Measurements from ENCODE around the gene KAZN. TPM values are rescaled to one million over a fixed set of nuclear protein-coding genes. Genes with fewer than 3 reads are reported as not detected.

KAZN gene
- total and polyA plus RNA-seq, 11 donors, result 0.65 to 6.5 (median 2.3) TPM

DNA sequence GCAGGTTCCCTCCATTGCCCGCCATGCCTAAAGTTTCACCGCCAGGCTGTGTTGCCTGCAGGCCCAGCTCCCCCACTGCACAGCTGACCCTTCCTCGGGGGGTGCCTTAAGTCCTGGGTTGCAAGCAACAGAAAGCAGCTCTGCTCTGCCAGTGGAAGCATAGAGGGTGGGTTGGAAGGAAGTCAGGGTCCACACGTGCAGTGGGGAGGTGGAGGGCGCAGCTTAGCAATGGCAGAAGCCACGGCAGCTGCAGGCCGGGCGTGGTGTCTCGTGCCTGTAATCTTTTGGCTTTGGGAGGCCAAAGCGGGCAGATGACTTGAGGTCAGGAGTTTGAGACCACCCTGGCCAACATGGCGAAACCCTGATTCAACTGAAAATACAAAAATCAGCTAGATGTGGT is 448.8 kb downstream of the KAZN start:
- intact Hi-C loops (cut with DNase I), result loop anchor here (2.0 to 10.0 kb wide), 13 partner anchors 262 to 1382 kb away; no protein-coding TSS in a partner anchor
- no peak for DNase-seq
- Histone ChIP-seq H3K9me3 (no peaks in the 10 kb centered on the region), H3K36me3 (no peaks in the 10 kb centered on the region), H3K4me1 (no peaks in the 10 kb centered on the region), H3K4me3 (no peak overlapping the region), H3K27ac (no peak overlapping the region), H3K27me3 (no peaks in the 10 kb centered on the region)
- WGBS, 4 donors, result 94 to 100% (median 96%) methylated on average over 10 to 11 of the region's 11 CpGs
- ATAC-seq, result no peak
- TF ChIP-seq CTCF (IDR thresholded peaks at IDR 0.05) (no peak), POLR2A (IDR thresholded peaks at IDR 0.05) (no peak)

GRCh38 chr1:15048437-15048980 is 450.0 kb downstream of the KAZN start:
- H3K27ac ChIP-seq, result no peak overlapping the region
- 90 to 96% (median 95%) methylated on average over 31 to 35 of the region's 35 CpGs for WGBS, 4 donors
- no peaks in the 10 kb centered on the region for H3K36me3 ChIP-seq
- DNase-seq (no peak), ATAC-seq (no peak)
- TF ChIP-seq POLR2A (IDR thresholded peaks at IDR 0.05), result no peak
- no peak for TF ChIP-seq CTCF (IDR thresholded peaks at IDR 0.05)
- H3K9me3 ChIP-seq, result no peaks in the 10 kb centered on the region
- intact Hi-C loops (cut with DNase I), result loop anchor here (5.0 to 10.0 kb wide), 11 partner anchors 264 to 1384 kb away; no protein-coding TSS in a partner anchor
- H3K4me1 ChIP-seq, result no peaks in the 10 kb centered on the region
- H3K27me3 ChIP-seq, result no peaks in the 10 kb centered on the region
- no peak overlapping the region for H3K4me3 ChIP-seq

GRCh38 chr1:15049067-15049466 is 450.6 kb downstream of the KAZN start:
- H3K9me3 ChIP-seq, result no peaks in the 10 kb centered on the region
- TF ChIP-seq CTCF (IDR thresholded peaks at IDR 0.05) (no peak), POLR2A (IDR thresholded peaks at IDR 0.05) (no peak)
- H3K4me3 ChIP-seq, result no peak overlapping the region
- intact Hi-C loops (cut with DNase I), result loop anchor here (5.0 to 10.0 kb wide), 11 partner anchors 264 to 1384 kb away; no protein-coding TSS in a partner anchor
- no peak overlapping the region for H3K27ac ChIP-seq
- ATAC-seq (no peak), DNase-seq (no peak)
- WGBS, 4 donors, result 88 to 96% (median 93%) methylated on average over 4 to 13 of the region's 13 CpGs
- H3K36me3 ChIP-seq, result no peaks in the 10 kb centered on the region
- no peaks in the 10 kb centered on the region for H3K27me3 ChIP-seq
- no peaks in the 10 kb centered on the region for H3K4me1 ChIP-seq

DNA sequence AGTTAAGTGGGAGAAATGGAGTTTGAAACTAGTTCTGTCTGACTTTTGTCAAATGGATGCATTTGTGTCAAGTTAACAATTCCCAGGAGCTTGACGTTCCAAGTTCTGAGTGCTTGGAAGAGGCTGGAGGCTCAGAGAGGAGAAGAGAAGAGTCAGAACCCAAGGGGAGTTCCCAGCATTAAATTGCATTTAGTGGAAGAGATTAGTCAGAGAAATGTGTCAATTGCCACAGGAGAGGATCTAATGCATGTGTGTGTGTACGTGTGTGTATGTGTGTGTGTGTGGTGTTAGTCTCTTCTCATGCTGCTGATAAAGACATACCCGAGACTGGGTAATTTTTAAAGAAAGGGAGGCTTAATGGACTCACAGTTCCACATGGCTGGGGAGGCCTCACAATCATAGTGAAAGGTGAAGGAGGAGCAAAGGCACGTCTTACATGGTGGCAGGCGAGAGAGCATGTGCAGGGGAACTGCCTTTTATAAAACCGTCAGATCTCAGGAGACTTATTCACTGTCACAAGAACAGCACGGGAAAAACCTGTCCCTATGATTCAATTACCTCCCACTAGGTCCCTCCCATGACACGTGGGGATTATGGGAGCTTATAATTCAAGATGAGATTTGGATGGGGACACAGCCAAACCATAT is 453.5 kb downstream of the KAZN start:
- no peak for DNase-seq
- Histone ChIP-seq H3K4me1 (no peaks in the 10 kb centered on the region), H3K27ac (no peak overlapping the region), H3K36me3 (peaks cover 0 to 8% (median 0%) of the 10 kb centered on the region in 9 donors), H3K9me3 (no peaks in the 10 kb centered on the region), H3K4me3 (no peak overlapping the region), H3K27me3 (no peaks in the 10 kb centered on the region)
- WGBS, 4 donors, result 81 to 91% (median 86%) methylated on average over 8 of the region's 8 CpGs
- no peak for ATAC-seq
- intact Hi-C loops (cut with DNase I), result no loop called here
- no peak for TF ChIP-seq POLR2A (IDR thresholded peaks at IDR 0.05)
- TF ChIP-seq CTCF (IDR thresholded peaks at IDR 0.05), result no peak
